Measurements from ENCODE around the gene S100PBP.
"Not testable (repeated sequence)": the region's sequence is repeated elsewhere in the genome, so short reads cannot be mapped to it uniquely, and the experiment has no call there.

S100PBP gene

GRCh38 chr1:32900956-32901822 lies 83.7 kb downstream of the S100PBP start, which contains the start of gene TMEM54:
TMEM54 (minus strand) TSS chr1:32901389; CDS start chr1:32901238, 151 bp downstream.
- no peak for DNase-seq (ENCODE audit: low spot score)

GRCh38 chr1:32901823-32902534 lies 84.5 kb downstream of the S100PBP start:
- no peak for DNase-seq (ENCODE audit: low spot score)

DNA sequence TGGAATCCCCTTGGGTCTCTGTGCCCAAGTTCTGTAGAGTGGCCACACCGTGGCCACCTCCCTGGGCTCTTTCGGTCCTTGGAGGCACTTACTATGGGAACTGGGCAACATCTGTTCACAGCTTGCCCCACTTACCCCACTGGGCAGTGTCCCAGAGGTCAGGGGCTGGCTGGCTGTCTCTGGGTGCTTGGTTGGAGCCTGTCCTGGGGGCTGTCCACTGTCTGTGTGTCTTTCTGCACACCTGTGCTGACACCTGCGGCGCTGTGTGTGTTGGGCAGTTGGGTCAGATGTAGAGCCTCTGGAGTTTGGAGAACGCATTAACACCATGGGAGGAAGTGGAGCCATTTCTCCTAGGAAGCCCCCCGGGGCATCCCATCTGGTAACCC lies 85.1 kb downstream of the S100PBP start:
- no peak for DNase-seq (ENCODE audit: low spot score)

DNA sequence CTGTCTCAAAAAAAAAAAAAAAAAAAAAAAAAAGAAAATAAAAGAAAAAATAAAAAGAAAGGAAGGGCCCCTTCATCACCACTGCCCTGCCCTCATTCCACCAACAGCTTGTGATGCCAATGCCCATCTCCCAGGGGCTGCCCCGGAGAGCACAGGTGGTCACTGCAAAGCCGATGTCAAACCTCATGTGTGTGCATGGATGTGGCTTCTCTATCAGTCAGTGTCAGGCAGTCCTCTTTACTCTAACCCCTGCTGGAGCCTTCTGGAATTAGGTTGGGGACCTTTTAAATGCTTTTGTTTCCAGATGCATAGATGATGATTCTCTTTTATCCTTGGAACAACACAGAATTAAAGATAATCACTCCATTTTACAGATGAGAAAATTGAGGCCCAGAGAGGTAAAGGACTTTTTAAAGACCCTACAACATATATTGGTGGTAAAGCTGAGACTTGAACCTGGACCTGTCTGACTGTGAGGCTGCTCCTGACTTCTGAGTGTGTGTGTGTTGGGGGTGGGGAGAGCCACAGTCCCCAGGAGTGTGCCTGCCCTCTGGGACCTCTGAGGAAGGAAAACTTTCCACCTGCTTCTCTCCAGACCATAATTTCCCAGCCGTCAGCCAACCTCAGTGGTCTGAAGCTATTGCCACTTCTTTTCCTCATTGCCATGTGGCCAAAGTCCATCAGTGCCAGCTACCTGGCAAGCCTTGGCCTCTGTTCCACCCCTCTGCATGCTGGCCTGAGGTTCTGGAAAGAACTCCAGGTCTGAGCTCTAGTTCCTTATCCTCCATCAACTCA lies 86.7 kb downstream of the S100PBP start:
- no peak for DNase-seq (ENCODE audit: low spot score)

DNA sequence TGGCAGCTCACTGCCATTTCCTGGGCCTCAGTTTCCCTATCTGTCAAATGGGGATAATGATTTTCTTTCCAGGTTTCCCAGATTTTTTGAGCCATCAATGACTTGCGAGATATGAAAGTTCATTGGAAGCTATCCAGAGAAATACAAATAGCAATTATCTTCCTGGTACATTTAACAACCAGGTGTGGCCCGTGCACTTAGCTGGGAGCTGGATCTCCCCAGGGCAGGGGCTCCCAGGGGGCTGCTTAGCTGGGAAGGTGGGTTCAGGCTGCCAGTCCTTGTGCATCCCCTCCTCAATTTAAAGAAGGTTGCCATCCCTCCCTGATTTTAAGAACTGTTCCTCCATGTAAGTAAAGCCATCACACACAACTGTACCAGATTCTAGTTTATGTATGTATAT lies 87.3 kb downstream of the S100PBP start:
- no peak for DNase-seq (ENCODE audit: low spot score)

GRCh38 chr1:32905588-32905987 lies 88.1 kb downstream of the S100PBP start:
- not testable (repeated sequence) for DNase-seq (ENCODE audit: low spot score)

GRCh38 chr1:32906654-32907053 lies 89.2 kb downstream of the S100PBP start:
- no peak for DNase-seq (ENCODE audit: low spot score)

GRCh38 chr1:32907435-32907834 lies 90.0 kb downstream of the S100PBP start:
- no peak for DNase-seq (ENCODE audit: low spot score)
